Parathyroid adenoma (tissue), 2 donors: ENCODE results near the gene CLECL1.
"Not testable (repeated sequence)": the region's sequence is repeated elsewhere in the genome, so short reads cannot be mapped to it uniquely, and the experiment has no call there.

Source experiments
- H2AFZ ChIP-seq: fragments of 300-600 bp; sonication (generic); one replicate; pipeline ENCODE4 v1.7.0; 2017; ENCODE audit warnings: antibody characterized with exemption, mild to moderate bottlenecking
- H3K27ac ChIP-seq: fragments of 300-600 bp; sonication (generic); one replicate; pipeline ENCODE4 v1.7.0; 2017
- H3K27me3 ChIP-seq: fragments of 300-600 bp; sonication (generic); one replicate; pipeline ENCODE4 v1.7.0; 2017; ENCODE audit warnings: low read length; ENCODE audit not compliant: control insufficient read depth, insufficient read depth
- H3K36me3 ChIP-seq: fragments of 300-600 bp; sonication (generic); one replicate; pipeline ENCODE4 v1.7.0; 2017; ENCODE audit warnings: low read length; ENCODE audit not compliant: control insufficient read depth, insufficient read depth
- H3K4me1 ChIP-seq: fragments of 300-600 bp; sonication (generic); one replicate; pipeline ENCODE4 v1.7.0; 2017; ENCODE audit warnings: control low read depth
- H3K4me2 ChIP-seq: fragments of 300-600 bp; sonication (generic); one replicate; pipeline ENCODE4 v1.7.0; 2017; ENCODE audit warnings: low read length
- H3K4me3 ChIP-seq: fragments of 300-600 bp; sonication (generic); one replicate; pipeline ENCODE4 v1.7.0; 2017; ENCODE audit warnings: low read depth, low read length
- H3K79me2 ChIP-seq: fragments of 300-600 bp; sonication (generic); one replicate; pipeline ENCODE4 v1.7.0; 2017; ENCODE audit warnings: control low read depth
- H3K9ac ChIP-seq: fragments of 300-600 bp; sonication (generic); one replicate; pipeline ENCODE4 v1.7.0; 2017; ENCODE audit warnings: mild to moderate bottlenecking
- H3K9me3 ChIP-seq: fragments of 300-600 bp; sonication (generic); one replicate; pipeline ENCODE4 v1.7.0; 2017; ENCODE audit warnings: low read length; ENCODE audit not compliant: control insufficient read depth
- TF ChIP-seq, protein P1 (sequence below): fragments of 300-600 bp; sonication (generic); IDR thresholded peaks from one replicate; pipeline ENCODE4 v1.7.0; 2017; ENCODE audit warnings: antibody characterized with exemption, mild to moderate bottlenecking
- donor health status: primary hyperparathyroidism.

The CLECL1 gene

GRCh38 chr12:9700606-9700956 is 32.3 kb downstream of the CLECL1 start:
- H3K27ac ChIP-seq, result no peak overlapping the region
- H2AFZ ChIP-seq, result no peak overlapping the region
- no peaks in the 10 kb centered on the region for H3K9me3 ChIP-seq
- H3K4me1 ChIP-seq, result no peaks in the 10 kb centered on the region
- H3K4me3 ChIP-seq, result no peak overlapping the region
- H3K27me3 ChIP-seq, result no peaks in the 10 kb centered on the region
- no peak overlapping the region for H3K9ac ChIP-seq
- TF ChIP-seq, protein P1, sequence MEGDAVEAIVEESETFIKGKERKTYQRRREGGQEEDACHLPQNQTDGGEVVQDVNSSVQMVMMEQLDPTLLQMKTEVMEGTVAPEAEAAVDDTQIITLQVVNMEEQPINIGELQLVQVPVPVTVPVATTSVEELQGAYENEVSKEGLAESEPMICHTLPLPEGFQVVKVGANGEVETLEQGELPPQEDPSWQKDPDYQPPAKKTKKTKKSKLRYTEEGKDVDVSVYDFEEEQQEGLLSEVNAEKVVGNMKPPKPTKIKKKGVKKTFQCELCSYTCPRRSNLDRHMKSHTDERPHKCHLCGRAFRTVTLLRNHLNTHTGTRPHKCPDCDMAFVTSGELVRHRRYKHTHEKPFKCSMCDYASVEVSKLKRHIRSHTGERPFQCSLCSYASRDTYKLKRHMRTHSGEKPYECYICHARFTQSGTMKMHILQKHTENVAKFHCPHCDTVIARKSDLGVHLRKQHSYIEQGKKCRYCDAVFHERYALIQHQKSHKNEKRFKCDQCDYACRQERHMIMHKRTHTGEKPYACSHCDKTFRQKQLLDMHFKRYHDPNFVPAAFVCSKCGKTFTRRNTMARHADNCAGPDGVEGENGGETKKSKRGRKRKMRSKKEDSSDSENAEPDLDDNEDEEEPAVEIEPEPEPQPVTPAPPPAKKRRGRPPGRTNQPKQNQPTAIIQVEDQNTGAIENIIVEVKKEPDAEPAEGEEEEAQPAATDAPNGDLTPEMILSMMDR, result no peak
- no peaks in the 10 kb centered on the region for H3K79me2 ChIP-seq
- H3K4me2 ChIP-seq, result no peak overlapping the region
- no peaks in the 10 kb centered on the region for H3K36me3 ChIP-seq

DNA sequence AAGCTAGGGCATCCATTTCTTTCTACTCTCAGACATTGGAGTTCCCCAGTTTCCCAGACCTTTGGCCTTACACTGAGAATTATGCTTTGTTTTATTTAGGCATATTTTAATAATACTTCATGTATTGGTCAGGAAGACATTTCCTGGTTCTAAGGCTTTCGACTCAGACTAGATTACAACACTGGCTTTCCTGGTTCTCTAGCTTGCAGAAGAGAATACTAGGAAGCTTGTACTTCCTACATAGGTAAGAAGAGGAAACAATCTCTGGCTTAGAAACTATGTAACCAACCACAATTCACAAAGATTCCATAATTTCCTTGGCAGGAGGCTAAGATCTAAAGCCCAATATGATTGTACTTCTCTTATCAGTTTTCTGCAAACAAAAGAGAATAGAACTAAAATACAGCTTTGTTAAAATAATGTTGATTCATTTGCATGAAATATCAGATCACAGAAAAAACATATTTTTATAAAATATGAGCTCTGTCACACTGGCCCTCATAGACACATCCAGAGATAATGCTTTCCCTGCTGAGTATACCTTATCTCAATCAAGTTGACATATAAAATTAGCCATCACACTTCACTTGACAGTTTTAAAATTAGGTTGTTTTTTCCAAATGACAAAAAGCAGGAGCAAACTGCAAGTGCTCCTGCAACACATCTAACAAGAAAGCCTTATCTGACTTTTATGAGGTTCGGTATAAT is 32.8 kb downstream of the CLECL1 start:
- Histone ChIP-seq H3K9ac (no peak overlapping the region), H3K4me3 (no peak overlapping the region), H3K79me2 (no peaks in the 10 kb centered on the region), H3K4me2 (no peak overlapping the region), H3K27ac (no peak overlapping the region), H3K27me3 (no peaks in the 10 kb centered on the region), H3K4me1 (no peaks in the 10 kb centered on the region), H3K9me3 (no peaks in the 10 kb centered on the region), H3K36me3 (no peaks in the 10 kb centered on the region), H2AFZ (no peak overlapping the region)
- TF ChIP-seq, protein P1, result no peak

DNA sequence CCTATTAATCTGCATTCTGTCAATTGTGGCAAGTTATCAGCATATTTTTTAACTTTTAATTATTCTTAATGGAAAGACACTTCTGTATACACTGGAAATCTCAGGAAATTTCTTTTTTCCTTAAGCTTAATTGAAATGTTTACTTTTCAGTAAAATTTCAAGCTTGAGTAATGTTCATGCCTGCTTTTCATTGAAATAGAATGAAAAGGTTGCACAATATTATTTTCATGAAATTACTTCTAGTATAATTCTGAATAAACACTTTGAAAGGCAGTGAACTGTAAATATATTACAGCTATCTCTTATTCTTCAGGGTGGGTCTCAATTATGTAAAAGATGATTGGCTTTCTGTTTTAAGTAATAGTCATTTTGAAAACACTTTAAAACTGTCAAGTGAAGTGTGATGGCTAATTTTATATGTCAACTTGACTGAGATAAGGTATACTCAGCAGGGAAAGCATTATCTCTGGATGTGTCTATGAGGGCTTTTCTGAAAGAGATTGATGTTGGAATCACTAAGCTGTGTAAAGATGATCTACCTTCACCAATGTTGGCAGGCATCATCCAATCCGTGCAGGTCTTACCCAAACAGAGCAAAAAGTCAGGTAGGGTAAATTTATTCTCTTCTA is 33.5 kb downstream of the CLECL1 start:
- no peaks in the 10 kb centered on the region for H3K27me3 ChIP-seq
- no peak overlapping the region for H2AFZ ChIP-seq
- no peaks in the 10 kb centered on the region for H3K79me2 ChIP-seq
- H3K27ac ChIP-seq, result no peak overlapping the region
- H3K4me3 ChIP-seq, result no peak overlapping the region
- H3K9me3 ChIP-seq, result no peaks in the 10 kb centered on the region
- no peaks in the 10 kb centered on the region for H3K36me3 ChIP-seq
- TF ChIP-seq, protein P1, result no peak
- no peaks in the 10 kb centered on the region for H3K4me1 ChIP-seq
- no peak overlapping the region for H3K9ac ChIP-seq
- H3K4me2 ChIP-seq, result no peak overlapping the region

GRCh38 chr12:9698681-9699080 is 34.2 kb downstream of the CLECL1 start:
- Histone ChIP-seq H3K4me2 (no peak overlapping the region), H3K79me2 (no peaks in the 10 kb centered on the region), H3K36me3 (no peaks in the 10 kb centered on the region), H3K4me1 (no peaks in the 10 kb centered on the region), H2AFZ (no peak overlapping the region), H3K9me3 (no peaks in the 10 kb centered on the region), H3K27me3 (no peaks in the 10 kb centered on the region), H3K9ac (no peak overlapping the region), H3K4me3 (no peak overlapping the region), H3K27ac (no peak overlapping the region)
- TF ChIP-seq, protein P1, result no peak

- Histone ChIP-seq H3K79me2 (no peaks in the 10 kb centered on the region), H3K27ac (no peak overlapping the region), H3K9ac (no peak overlapping the region), H3K9me3 (no peaks in the 10 kb centered on the region), H2AFZ (no peak overlapping the region), H3K4me2 (no peak overlapping the region), H3K36me3 (no peaks in the 10 kb centered on the region), H3K27me3 (no peaks in the 10 kb centered on the region), H3K4me3 (no peak overlapping the region), H3K4me1 (no peaks in the 10 kb centered on the region)
- TF ChIP-seq, protein P1, result no peak
These were observed 35.3 kb downstream of the CLECL1 start for GRCh38 chr12:9697619-9698018.

GRCh38 chr12:9695661-9696060 is 37.2 kb downstream of the CLECL1 start:
- H3K27me3 ChIP-seq, H3K4me3 ChIP-seq, H3K36me3 ChIP-seq, H3K79me2 ChIP-seq, H3K4me2 ChIP-seq, H3K4me1 ChIP-seq, H3K27ac ChIP-seq, H3K9me3 ChIP-seq, H3K9ac ChIP-seq, H2AFZ ChIP-seq: not testable (repeated sequence)

DNA sequence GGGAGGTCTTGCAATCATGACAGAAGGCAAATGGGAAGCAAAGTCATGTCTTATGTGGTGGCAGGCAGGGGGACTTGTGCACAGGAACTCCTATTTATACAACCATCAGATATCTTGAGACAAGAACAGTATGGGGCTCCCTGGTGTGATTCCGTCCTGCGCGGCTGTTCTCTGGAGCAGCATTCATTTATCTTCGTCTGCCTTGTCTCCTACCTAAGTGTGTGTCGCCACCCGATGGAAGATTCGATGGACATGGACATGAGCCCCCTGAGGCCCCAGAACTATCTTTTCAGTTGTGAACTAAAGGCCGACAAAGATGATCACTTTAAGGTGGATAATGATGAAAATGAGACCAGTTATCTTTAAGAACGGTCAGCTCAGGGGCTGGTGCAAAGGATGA is 37.7 kb downstream of the CLECL1 start:
- not testable (repeated sequence) for H3K36me3 ChIP-seq, H3K4me3 ChIP-seq, H3K4me1 ChIP-seq, H3K79me2 ChIP-seq, H3K9me3 ChIP-seq, H2AFZ ChIP-seq, H3K27ac ChIP-seq, H3K9ac ChIP-seq, H3K27me3 ChIP-seq, H3K4me2 ChIP-seq
